HG03469 (cell line): ENCODE measurements around the gene ATRNL1.

Source experiments
- ATAC-seq: cut with Tn5 transposase; IDR thresholded peaks from one replicate; pipeline ENCODE4 v1.9.1; 2021; ENCODE audit warnings: mild to moderate bottlenecking, moderate library complexity, moderate number of reproducible peaks; ENCODE audit not compliant: unreplicated experiment

The ATRNL1 gene

DNA sequence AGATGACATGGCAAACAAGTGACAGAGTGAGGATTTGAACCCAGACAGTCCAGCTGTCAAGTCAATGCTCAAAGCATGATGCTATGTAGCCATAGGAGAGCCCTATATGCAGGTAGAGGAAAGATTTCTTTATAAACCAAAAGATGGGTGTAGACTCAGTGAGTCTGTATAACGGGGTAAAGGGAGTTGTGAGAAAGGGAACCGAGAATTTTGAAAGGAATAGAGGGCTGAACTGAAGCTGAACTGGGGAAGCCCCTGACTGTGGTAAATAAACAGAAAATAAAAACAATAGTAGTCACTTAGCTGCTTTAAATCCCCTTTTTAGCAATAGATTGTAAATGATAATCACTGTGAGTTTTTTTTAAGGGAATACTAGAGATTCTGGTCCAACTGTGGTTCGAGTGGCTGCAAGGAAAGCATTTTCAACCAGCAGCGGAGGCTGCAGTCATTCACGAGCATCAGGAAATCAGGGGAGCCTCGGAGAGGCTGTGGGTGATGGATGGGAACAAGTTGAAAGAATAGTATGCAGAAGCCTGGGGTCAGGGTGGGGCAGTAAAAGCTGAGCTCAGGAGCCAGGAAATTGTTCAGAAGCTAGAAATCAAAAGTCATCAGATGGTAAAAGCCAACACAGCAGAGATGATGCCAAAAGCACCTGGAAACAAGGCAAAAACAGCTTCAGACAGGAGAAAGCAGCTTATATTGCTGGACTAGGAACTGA, 786.4 kb downstream of the ATRNL1 start:
- ATAC-seq: peak; percentile 71

GRCh38 chr10:115882021-115882420, 788.9 kb downstream of the ATRNL1 start:
- ATAC-seq: no peak

GRCh38 chr10:115883372-115883771, 790.2 kb downstream of the ATRNL1 start:
- no peak for ATAC-seq

DNA sequence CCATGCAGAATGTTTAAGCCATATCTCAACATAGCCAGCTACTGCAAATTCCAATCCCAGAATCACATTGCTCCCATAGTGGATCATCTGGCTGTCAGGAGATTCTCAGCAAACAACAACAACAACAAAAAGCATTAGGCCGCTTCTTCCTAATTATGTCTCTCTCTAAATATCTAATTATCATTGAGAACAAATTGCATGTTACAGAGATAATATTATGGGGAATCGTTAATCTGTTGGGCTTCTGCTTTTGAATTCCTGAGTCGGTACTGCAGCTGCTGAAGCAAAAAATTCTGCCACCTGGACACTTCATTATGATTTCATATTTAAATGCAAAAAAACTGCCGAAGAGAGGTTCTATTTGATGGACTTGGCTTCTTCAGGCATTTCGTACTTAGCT, 791.2 kb downstream of the ATRNL1 start:
- no peak for ATAC-seq

GRCh38 chr10:115895166-115895565, 802.0 kb downstream of the ATRNL1 start:
- no peak for ATAC-seq

GRCh38 chr10:115898242-115898641, 805.1 kb downstream of the ATRNL1 start:
- no peak for ATAC-seq

DNA sequence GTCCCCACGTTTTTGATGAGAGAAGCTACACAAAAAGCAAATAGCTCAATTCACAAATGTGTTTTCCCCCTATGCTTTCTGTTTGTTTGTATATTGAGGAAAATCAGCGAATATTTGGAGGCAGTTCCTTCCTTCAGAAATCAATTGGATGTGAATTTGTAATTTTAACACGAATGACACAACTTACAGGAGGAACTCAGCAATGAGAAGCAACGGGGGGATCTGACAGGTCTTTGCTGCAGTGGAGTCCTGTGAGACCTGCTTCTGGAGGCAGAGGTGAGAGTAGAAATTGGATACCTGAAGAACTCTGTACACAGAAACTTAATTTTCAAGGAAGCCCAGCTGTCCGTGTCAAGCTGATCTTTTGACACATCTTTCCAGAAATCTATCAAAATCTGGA, 809.4 kb downstream of the ATRNL1 start:
- ATAC-seq: no peak

GRCh38 chr10:115903207-115903606, 810.0 kb downstream of the ATRNL1 start:
- ATAC-seq: no peak

- no peak for ATAC-seq
Measured at GRCh38 chr10:115903845-115904244, 810.7 kb downstream of the ATRNL1 start.

GRCh38 chr10:115909037-115909436, 815.9 kb downstream of the ATRNL1 start:
- ATAC-seq: no peak

DNA sequence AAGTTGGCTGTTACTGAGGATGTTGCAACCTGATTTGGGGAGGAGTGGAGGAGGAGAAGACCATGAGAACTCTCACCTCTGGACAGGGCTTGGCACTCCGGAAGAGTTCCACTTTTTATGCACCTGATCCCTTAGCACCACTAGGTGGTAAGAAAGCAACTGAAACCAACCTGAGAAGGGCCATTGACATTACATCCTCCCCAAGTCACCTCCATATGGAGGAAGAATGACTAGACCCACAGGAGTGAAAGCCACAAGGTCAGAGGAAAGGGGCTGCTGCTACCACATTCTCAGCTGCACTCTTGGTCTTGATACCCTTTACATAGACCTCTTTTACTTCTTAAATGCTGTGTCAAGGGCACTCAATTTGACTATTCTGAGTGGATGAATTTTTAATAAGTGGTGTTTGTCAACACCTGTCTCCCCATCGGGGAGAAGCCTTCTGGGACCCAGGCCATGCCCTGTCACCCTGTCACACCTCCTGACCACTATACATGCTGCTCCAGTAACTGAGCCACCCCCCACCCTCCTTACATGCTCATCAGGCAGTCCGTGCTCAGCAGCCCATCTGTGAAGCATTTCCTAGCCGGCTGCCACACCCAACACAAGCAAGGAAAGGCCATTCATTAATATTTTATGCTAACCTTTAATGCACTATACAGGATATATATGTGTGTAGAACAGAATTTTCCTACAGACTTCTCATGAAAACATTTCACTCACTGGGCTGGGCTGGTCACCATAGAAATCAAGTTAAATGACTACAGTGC, 817.0 kb downstream of the ATRNL1 start:
- no peak for ATAC-seq

- no peak for ATAC-seq
Measured at GRCh38 chr10:115914475-115914874, 821.3 kb downstream of the ATRNL1 start.

- ATAC-seq: no peak
Measured at GRCh38 chr10:115915429-115915828, 822.3 kb downstream of the ATRNL1 start.

DNA sequence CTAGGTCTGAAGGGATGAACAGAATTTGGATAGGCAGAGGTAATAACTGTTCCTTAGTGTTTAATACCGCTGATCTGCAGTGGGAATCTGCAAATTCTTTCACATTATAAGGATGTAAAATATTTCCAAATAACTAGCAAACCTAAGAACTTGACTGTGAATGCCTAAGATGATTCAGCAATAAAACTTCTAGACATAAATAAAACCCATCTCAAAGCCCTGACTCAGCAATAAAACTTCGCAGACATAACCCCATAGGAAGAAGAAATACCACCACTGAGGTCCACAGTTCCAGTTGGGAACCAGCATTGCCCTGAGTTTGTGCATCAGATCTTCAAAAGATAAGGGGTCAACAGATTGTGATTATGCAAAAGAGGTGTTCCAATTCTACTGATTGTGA, 825.6 kb downstream of the ATRNL1 start:
- ATAC-seq: no peak

DNA sequence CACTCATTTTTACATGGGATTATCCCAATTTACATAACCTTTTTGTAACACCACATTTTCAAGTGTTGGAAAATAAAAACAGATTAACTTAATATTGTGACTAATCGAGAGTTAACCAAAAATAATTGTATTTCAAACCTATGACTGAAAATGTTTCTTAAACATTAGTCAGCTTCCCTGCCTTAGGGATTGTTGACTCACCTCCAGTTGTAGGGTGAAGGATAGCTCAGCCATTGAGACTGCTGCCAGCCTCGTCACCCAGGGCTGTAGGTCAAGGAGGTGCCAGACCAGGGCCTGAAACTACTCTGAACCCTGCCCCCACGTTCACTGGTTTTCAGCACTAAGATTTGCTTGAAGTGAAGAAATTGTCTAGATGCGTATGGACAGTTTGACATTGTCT, 828.6 kb downstream of the ATRNL1 start:
- no peak for ATAC-seq

- ATAC-seq: no peak
Measured at GRCh38 chr10:115931309-115931708, 838.1 kb downstream of the ATRNL1 start.

DNA sequence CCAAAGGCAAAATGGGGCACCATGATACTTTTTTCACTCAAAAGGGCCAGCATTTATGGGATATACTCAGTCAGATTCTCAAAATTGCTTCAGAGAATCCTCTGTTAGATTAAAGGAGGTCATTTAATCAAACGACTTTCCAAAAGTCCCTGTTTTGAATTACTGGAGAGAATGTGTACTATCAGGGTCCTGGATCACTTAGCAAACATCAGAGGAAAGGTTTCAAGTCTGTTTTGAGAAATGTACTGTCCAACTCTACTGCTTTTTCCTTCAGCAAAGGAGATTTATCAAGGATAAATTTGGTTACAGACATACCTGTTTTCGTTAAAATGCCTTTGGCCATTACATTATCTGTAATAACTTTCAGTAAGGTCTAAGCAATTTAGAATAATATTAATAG, 838.9 kb downstream of the ATRNL1 start:
- ATAC-seq: no peak

GRCh38 chr10:115933098-115933497, 839.9 kb downstream of the ATRNL1 start:
- no peak for ATAC-seq

DNA sequence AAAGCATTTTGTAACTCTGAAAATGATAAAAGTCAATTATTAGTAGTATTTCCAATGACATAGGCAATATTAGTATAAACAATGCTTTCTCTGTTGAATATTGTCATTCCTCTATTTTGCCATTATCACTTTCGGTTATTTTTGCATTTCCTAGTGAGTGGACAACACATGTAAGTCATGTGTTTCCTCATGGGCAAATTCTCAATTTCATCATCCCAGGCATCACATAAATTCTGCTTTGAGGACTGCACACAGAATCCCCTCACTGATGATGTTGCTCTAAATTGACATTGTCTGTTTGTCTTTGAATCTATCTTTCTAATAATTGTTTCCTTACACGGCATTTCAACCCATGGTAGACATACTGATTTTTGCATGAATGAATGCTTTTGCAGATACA, 842.6 kb downstream of the ATRNL1 start:
- ATAC-seq: no peak

GRCh38 chr10:115936926-115937767, 844.0 kb downstream of the ATRNL1 start:
- ATAC-seq: no peak

GRCh38 chr10:115937768-115938056, 844.5 kb downstream of the ATRNL1 start:
- no peak for ATAC-seq
